Peyer's patch (tissue), 4 donors: Measurements from ENCODE around the gene TSPAN18.

Experiments used
- POLR2A ChIP-seq, 2 donors: fragments of 450-650 bp; IDR thresholded peaks; one replicate each; pipeline ENCODE4 v1.5.1; 2017; ENCODE audit warnings: antibody characterized with exemption in 2 of 2, mild to moderate bottlenecking in 2 of 2, moderate library complexity in 2 of 2
- TF ChIP-seq, protein P1 (sequence below), 6 experiments: fragments of 450-650 bp in 4 of 6; fragments of 200-600 bp in 2 of 6; sonication (generic) in 1 of 6; IDR thresholded peaks; one replicate each; pipeline ENCODE4 v1.5.1; 2017 to 2019; ENCODE audit warnings: antibody characterized with exemption in 6 of 6, mild to moderate bottlenecking in 3 of 6, moderate library complexity in 1 of 6

DNA sequence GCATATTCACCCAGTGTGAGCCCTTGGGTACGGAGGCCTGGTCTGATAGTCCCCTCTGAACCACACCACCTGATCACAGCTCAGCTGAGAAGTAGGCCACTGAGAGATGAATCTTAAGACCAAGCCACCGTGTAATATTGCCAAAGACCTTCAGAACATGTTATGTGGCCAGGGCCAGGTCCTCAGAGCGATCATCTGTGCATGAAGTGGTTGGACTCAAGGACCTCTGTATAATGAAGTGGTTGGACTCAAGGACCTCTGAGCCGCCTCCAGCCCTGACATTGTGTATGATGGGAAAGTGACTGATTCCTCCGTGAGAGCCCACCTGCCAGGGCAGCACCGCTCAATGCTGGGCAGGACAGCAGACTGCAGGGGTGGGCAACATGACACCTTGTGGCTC is 153.7 kb downstream of the TSPAN18 start:
- TF ChIP-seq, protein P1, sequence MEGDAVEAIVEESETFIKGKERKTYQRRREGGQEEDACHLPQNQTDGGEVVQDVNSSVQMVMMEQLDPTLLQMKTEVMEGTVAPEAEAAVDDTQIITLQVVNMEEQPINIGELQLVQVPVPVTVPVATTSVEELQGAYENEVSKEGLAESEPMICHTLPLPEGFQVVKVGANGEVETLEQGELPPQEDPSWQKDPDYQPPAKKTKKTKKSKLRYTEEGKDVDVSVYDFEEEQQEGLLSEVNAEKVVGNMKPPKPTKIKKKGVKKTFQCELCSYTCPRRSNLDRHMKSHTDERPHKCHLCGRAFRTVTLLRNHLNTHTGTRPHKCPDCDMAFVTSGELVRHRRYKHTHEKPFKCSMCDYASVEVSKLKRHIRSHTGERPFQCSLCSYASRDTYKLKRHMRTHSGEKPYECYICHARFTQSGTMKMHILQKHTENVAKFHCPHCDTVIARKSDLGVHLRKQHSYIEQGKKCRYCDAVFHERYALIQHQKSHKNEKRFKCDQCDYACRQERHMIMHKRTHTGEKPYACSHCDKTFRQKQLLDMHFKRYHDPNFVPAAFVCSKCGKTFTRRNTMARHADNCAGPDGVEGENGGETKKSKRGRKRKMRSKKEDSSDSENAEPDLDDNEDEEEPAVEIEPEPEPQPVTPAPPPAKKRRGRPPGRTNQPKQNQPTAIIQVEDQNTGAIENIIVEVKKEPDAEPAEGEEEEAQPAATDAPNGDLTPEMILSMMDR (IDR thresholded peaks at IDR 0.05): no peak
- TF ChIP-seq POLR2A (IDR thresholded peaks at IDR 0.05): no peak
